ENCODE data around the gene FERMT3.
"Not testable (repeated sequence)": the region's sequence is repeated elsewhere in the genome, so short reads cannot be mapped to it uniquely, and the experiment has no call there.

FERMT3 gene

GRCh38 chr11:64235437-64236161 lies 29.1 kb downstream of the FERMT3 start:
- DNase-seq (ENCODE audit: low read depth in 2 of 2): no peak

GRCh38 chr11:64237484-64237951 lies 31.0 kb downstream of the FERMT3 start:
- DNase-seq (ENCODE audit: low read depth in 2 of 2): no peak

GRCh38 chr11:64238076-64238475 lies 31.6 kb downstream of the FERMT3 start:
- DNase-seq (ENCODE audit: low read depth in 2 of 2): no peak

- DNase-seq (ENCODE audit: low read depth in 2 of 2): no peak
These were observed 32.5 kb downstream of the FERMT3 start for GRCh38 chr11:64238999-64239398.

GRCh38 chr11:64239662-64240434 lies 33.3 kb downstream of the FERMT3 start:
- DNase-seq (ENCODE audit: low read depth in 2 of 2): no peak

GRCh38 chr11:64240435-64241240 lies 34.1 kb downstream of the FERMT3 start, which contains the start of gene FKBP2:
Gene FKBP2 (plus strand): TSS chr11:64241095. CDS start chr11:64242388, 1,293 bp downstream.
- DNase-seq (ENCODE audit: low read depth in 2 of 2): peak; percentile 96 to 99

- DNase-seq (ENCODE audit: low read depth in 2 of 2): no peak
These were observed 34.6 kb downstream of the FERMT3 start for GRCh38 chr11:64241241-64241490.

GRCh38 chr11:64241491-64242374 lies 35.2 kb downstream of the FERMT3 start:
- peak; percentile 99 to 100 for DNase-seq (ENCODE audit: low read depth in 2 of 2)

GRCh38 chr11:64243236-64243854 lies 36.8 kb downstream of the FERMT3 start:
- no peak for DNase-seq (ENCODE audit: low read depth in 2 of 2)

- DNase-seq (ENCODE audit: low read depth in 2 of 2): no peak
These were observed 37.6 kb downstream of the FERMT3 start for GRCh38 chr11:64244107-64244506.

GRCh38 chr11:64244966-64245365 lies 38.4 kb downstream of the FERMT3 start:
- DNase-seq (ENCODE audit: low read depth in 2 of 2): no peak

GRCh38 chr11:64245401-64245796 lies 38.9 kb downstream of the FERMT3 start:
- DNase-seq (ENCODE audit: low read depth in 2 of 2): peak in 1 of 2 donors; percentile 46

GRCh38 chr11:64245797-64246620 lies 39.5 kb downstream of the FERMT3 start:
- DNase-seq (ENCODE audit: low read depth in 2 of 2): peak; percentile 79 to 84

- DNase-seq (ENCODE audit: low read depth in 2 of 2): not testable (repeated sequence)
These were observed 40.0 kb downstream of the FERMT3 start for GRCh38 chr11:64246621-64246870.

- DNase-seq (ENCODE audit: low read depth in 2 of 2): peak; percentile 63 to 79
These were observed 40.6 kb downstream of the FERMT3 start, which contains the start of gene PPP1R14B for GRCh38 chr11:64246871-64247728. Gene PPP1R14B (minus strand): TSS chr11:64246943. CDS start chr11:64246673, 270 bp downstream.

GRCh38 chr11:64247729-64248531 lies 41.4 kb downstream of the FERMT3 start:
- DNase-seq (ENCODE audit: low read depth in 2 of 2): no peak

GRCh38 chr11:64248578-64248977 lies 42.1 kb downstream of the FERMT3 start:
- DNase-seq (ENCODE audit: low read depth in 2 of 2): no peak

GRCh38 chr11:64249038-64249437 lies 42.5 kb downstream of the FERMT3 start:
- DNase-seq (ENCODE audit: low read depth in 2 of 2): no peak

Data from stimulated activated CD8-positive, alpha-beta memory T cell treated with anti-CD3 and anti-CD28 coated beads, Interleukin-7, amount 100 ng/mL, for 4 hours (primary cell).